A549 (cell line): ENCODE results near the gene CRTC3. TPM values are rescaled to one million over a fixed set of nuclear protein-coding genes. Genes with fewer than 3 reads are reported as not detected.

Experiments used
- ATAC-seq, 2 experiments: fragments of 200-7000 bp in 1 of 2; fragments of >200 bp in 1 of 2; cut with Nextera tagmentation in 1 of 2; cut with Tn5 transposase in 1 of 2; 3 replicates each; pipeline versions ENCODE4 v1.8.0 to v1.9.1; 2018 to 2020; ENCODE audit warnings: mild to moderate bottlenecking in 1 of 2, moderate library complexity in 1 of 2
- CTCF ChIA-PET: fragments of 300-600 bp; sonication (Branson Sonifier 250); formaldehyde crosslinking; extraction: SDS; loops from one replicate; lab custom pipeline; 2021; ENCODE audit warnings: antibody characterized with exemption, inconsistent platforms; lab: Yijun Ruan, JAX
- POLR2A ChIA-PET: fragments of 350-600 bp; formaldehyde crosslinking; extraction: SDS; loops from one replicate; lab custom pipeline; 2021; ENCODE audit warnings: antibody characterized with exemption, inconsistent platforms; lab: Yijun Ruan, JAX
- DNase-seq, 2 experiments: peaks; one replicate each; pipeline versions ENCODE4 v3.0.0 to v3.0.0-alpha.2; 2011 to 2016; ENCODE audit warnings: low read depth in 1 of 2, low spot score in 1 of 2
- FAIRE-seq: peaks from 2 replicates; lab custom pipeline; 2011; peaks lifted over from hg19 to GRCh38; lab: Jason Lieb, UNC
- H3K27ac ChIP-seq, 2 experiments: fragments of >200 bp; sonication (Bioruptor Twin); formaldehyde crosslinking; 3 replicates each; pipeline ENCODE4 v1.5.1; 2016 to 2017
- H3K4me1 ChIP-seq: fragments of >200 bp; sonication (Bioruptor Twin); formaldehyde crosslinking; 3 replicates; pipeline ENCODE4 v1.6.1; 2016
- H3K4me2 ChIP-seq: fragments of >200 bp; sonication (Bioruptor Twin); formaldehyde crosslinking; 3 replicates; pipeline ENCODE4 v1.6.1; 2016
- H3K4me3 ChIP-seq: fragments of >200 bp; sonication (Bioruptor Twin); formaldehyde crosslinking; 3 replicates; pipeline ENCODE4 v1.5.1; 2016
- H3K9me3 ChIP-seq: fragments of >200 bp; sonication (Bioruptor Twin); formaldehyde crosslinking; 3 replicates; pipeline ENCODE4 v1.6.1; 2016
- ATOH8 ChIP-seq: fragments of 250-450 bp; sonication (Bioruptor Pico); IDR thresholded peaks from 2 replicates; pipeline ENCODE4 v1.5.0; 2020; ENCODE audit warnings: low read depth, mild to moderate bottlenecking, moderate library complexity
- CBX8 ChIP-seq: fragments of 200-600 bp; sonication (generic); IDR thresholded peaks from 2 replicates; pipeline ENCODE4 v1.6.1; 2016
- CEBPB ChIP-seq, 2 experiments: fragments of >200 bp in 1 of 2; sonication (Bioruptor Twin) in 1 of 2; formaldehyde crosslinking in 1 of 2; IDR thresholded peaks; 2 replicates each; pipeline ENCODE4 v1.6.1; 2012 to 2016
- EHF ChIP-seq: fragments of 250-450 bp; sonication (Bioruptor Pico); IDR thresholded peaks from 2 replicates; pipeline ENCODE4 v1.5.0; 2020; ENCODE audit warnings: mild to moderate bottlenecking
- ELK1 ChIP-seq: fragments of 150-350 bp; IDR thresholded peaks from 2 replicates; pipeline ENCODE4 v1.6.1; 2014; ENCODE audit warnings: low read depth, mild to moderate bottlenecking, low read length
- FOSB ChIP-seq: fragments of 250-450 bp; sonication (Bioruptor Pico); IDR thresholded peaks from 2 replicates; pipeline ENCODE4 v1.5.0; 2020; ENCODE audit warnings: mild to moderate bottlenecking, moderate library complexity
- FOSL2 ChIP-seq, 2 experiments: fragments of 450-650 bp in 1 of 2; fragments of >200 bp in 1 of 2; sonication (Bioruptor Twin) in 1 of 2; formaldehyde crosslinking; IDR thresholded peaks; 2 replicates each; pipeline versions ENCODE4 v1.5.0 to v1.6.1; 2016 to 2020; ENCODE audit warnings: mild to moderate bottlenecking in 1 of 2, moderate library complexity in 1 of 2
- HEYL ChIP-seq: fragments of 250-450 bp; sonication (Bioruptor Pico); IDR thresholded peaks from 2 replicates; pipeline ENCODE4 v1.8.0; 2021; ENCODE audit warnings: mild to moderate bottlenecking, moderate library complexity
- HOXB13 ChIP-seq: fragments of 250-450 bp; sonication (Bioruptor Pico); IDR thresholded peaks from 2 replicates; pipeline ENCODE4 v1.5.0; 2020; ENCODE audit warnings: low read depth, mild to moderate bottlenecking, moderate library complexity
- JUNB ChIP-seq: fragments of >200 bp; sonication (Bioruptor Twin); formaldehyde crosslinking; IDR thresholded peaks from 2 replicates; pipeline ENCODE4 v1.6.1; 2016
- KDM1A ChIP-seq: fragments of 200-600 bp; sonication (generic); IDR thresholded peaks from 2 replicates; pipeline ENCODE4 v1.6.1; 2016; ENCODE audit warnings: low read depth, mild to moderate bottlenecking
- MYC ChIP-seq: IDR thresholded peaks from 2 replicates; pipeline ENCODE4 v1.6.1; 2012; ENCODE audit warnings: mild to moderate bottlenecking, inconsistent platforms, low read length, improper control_type of control experiment, borderline replicate concordance
- NFE2L2 ChIP-seq: fragments of 150-350 bp; conservative IDR thresholded peaks from 2 replicates; pipeline ENCODE4 v1.6.1; 2014; ENCODE audit warnings: low read length
- NPAS2 ChIP-seq: fragments of 250-450 bp; sonication (Bioruptor Pico); IDR thresholded peaks from 2 replicates; pipeline ENCODE4 v1.8.0; 2022; ENCODE audit warnings: mild to moderate bottlenecking, moderate library complexity, borderline replicate concordance
- NR3C1 ChIP-seq: fragments of >200 bp; sonication (Bioruptor Twin); formaldehyde crosslinking; IDR thresholded peaks from 3 replicates; pipeline ENCODE4 v1.6.1; 2017
- PHF8 ChIP-seq: fragments of 200-600 bp; sonication (generic); IDR thresholded peaks from 2 replicates; pipeline ENCODE4 v1.6.1; 2016; ENCODE audit warnings: low read depth, mild to moderate bottlenecking, antibody characterized with exemption, moderate library complexity, borderline replicate concordance
- POLR2AphosphoS2 ChIP-seq: conservative IDR thresholded peaks from 2 replicates; pipeline ENCODE4 v1.6.1; 2012; ENCODE audit warnings: low read length, improper control_type of control experiment, inconsistent platforms
- RNF2 ChIP-seq: fragments of 200-600 bp; sonication (generic); IDR thresholded peaks from 2 replicates; pipeline ENCODE4 v1.6.1; 2016; ENCODE audit warnings: low read depth, mild to moderate bottlenecking, antibody characterized with exemption, moderate library complexity, borderline replicate concordance
- SMC3 ChIP-seq: fragments of >200 bp; sonication (Bioruptor Twin); formaldehyde crosslinking; IDR thresholded peaks from 3 replicates; pipeline ENCODE4 v1.6.1; 2018; ENCODE audit warnings: inconsistent platforms
- SREBF2 ChIP-seq: fragments of 450-650 bp; IDR thresholded peaks from 2 replicates; pipeline ENCODE4 v1.6.1; 2014; ENCODE audit warnings: mild to moderate bottlenecking, moderate library complexity
- TP53 ChIP-seq: fragments of 250-450 bp; sonication (Bioruptor Pico); IDR thresholded peaks from 2 replicates; pipeline ENCODE4 v1.5.0; 2021; ENCODE audit warnings: mild to moderate bottlenecking, moderate library complexity
- ZSCAN20 ChIP-seq: fragments of 250-450 bp; sonication (Bioruptor Pico); IDR thresholded peaks from 2 replicates; pipeline ENCODE4 v1.8.0; 2022; ENCODE audit warnings: mild to moderate bottlenecking, moderate library complexity
- WGBS: methylation state at CpG from one replicate; pipeline ENCODE4 v1.1.6; 2017; ENCODE audit errors: missing lambda C conversion rate; 5-methylcytosine and 5-hydroxymethylcytosine counted together
- polyA plus RNA-seq, 4 experiments: library from polyadenylated mRNA; depleted of rRNA in 3 of 4; stranded (reverse); fragments of >200 nt; fragmentation: RNase III in 1 of 4; extraction: RNeasy Plus Mini Kit Qiagen cat#74134 plus additional on column Dnase treatment in 1 of 4; gene quantifications; 2 replicates in 3 of 4; 3 replicates in 1 of 4; pipeline ENCODE4 v1.2.3, GENCODE V29; 2011 to 2017
- TF ChIP-seq, protein P1 (sequence below): fragments of >200 bp; sonication (Bioruptor Twin); formaldehyde crosslinking; IDR thresholded peaks from 3 replicates; pipeline ENCODE4 v1.6.1; 2016
- TF ChIP-seq, protein P2 (sequence below): fragments of 450-650 bp; IDR thresholded peaks from 2 replicates; pipeline ENCODE4 v1.6.1; 2014; ENCODE audit warnings: antibody characterized with exemption
- TF ChIP-seq, protein P3 (sequence below): IDR thresholded peaks from 2 replicates; pipeline ENCODE4 v1.6.1; 2012; ENCODE audit warnings: low read depth, borderline replicate concordance

CRTC3 gene
- polyA plus RNA-seq, 2 of the 4 experiments (the other 2 are of a cell fraction): 17.5 to 30.5 TPM

- ChIA-PET POLR2A (no interaction called here), CTCF (no interaction called here)
- H3K4me3 ChIP-seq: no peak overlapping the region
- 63% methylated on average over 10 of the region's 10 CpGs for WGBS
- H3K4me2 ChIP-seq: no peak overlapping the region
- no peak for ATAC-seq
- H3K4me1 ChIP-seq: peaks cover 9% of the 10 kb centered on the region; the same call in 2 of the 3 replicates
- no peaks in the 10 kb centered on the region for H3K9me3 ChIP-seq
- TF ChIP-seq CBX8: no peak
- no peak for TF ChIP-seq FOSB (CRISPR knock-in tag)
- no peak for TF ChIP-seq HOXB13 (CRISPR knock-in tag)
- no peak for TF ChIP-seq NR3C1
- no peak for TF ChIP-seq NPAS2
- TF ChIP-seq TP53 (CRISPR knock-in tag): no peak
- no peak for TF ChIP-seq SMC3
- TF ChIP-seq RNF2: no peak
- TF ChIP-seq, protein P1, sequence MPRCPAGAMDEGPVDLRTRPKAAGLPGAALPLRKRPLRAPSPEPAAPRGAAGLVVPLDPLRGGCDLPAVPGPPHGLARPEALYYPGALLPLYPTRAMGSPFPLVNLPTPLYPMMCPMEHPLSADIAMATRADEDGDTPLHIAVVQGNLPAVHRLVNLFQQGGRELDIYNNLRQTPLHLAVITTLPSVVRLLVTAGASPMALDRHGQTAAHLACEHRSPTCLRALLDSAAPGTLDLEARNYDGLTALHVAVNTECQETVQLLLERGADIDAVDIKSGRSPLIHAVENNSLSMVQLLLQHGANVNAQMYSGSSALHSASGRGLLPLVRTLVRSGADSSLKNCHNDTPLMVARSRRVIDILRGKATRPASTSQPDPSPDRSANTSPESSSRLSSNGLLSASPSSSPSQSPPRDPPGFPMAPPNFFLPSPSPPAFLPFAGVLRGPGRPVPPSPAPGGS: no peak
- no peak for TF ChIP-seq ZSCAN20 (CRISPR knock-in tag)
- no peak for TF ChIP-seq FOSL2 (IDR thresholded peaks at IDR 0.05)
- TF ChIP-seq FOSL2 (CRISPR knock-in tag; IDR thresholded peaks at IDR 0.05): no peak
- TF ChIP-seq HEYL (CRISPR knock-in tag): no peak
- TF ChIP-seq SREBF2: no peak
- no peak for TF ChIP-seq EHF (CRISPR knock-in tag)
- no peak for TF ChIP-seq MYC
- no peak for TF ChIP-seq KDM1A
- no peak for TF ChIP-seq ELK1
- TF ChIP-seq, protein P2, sequence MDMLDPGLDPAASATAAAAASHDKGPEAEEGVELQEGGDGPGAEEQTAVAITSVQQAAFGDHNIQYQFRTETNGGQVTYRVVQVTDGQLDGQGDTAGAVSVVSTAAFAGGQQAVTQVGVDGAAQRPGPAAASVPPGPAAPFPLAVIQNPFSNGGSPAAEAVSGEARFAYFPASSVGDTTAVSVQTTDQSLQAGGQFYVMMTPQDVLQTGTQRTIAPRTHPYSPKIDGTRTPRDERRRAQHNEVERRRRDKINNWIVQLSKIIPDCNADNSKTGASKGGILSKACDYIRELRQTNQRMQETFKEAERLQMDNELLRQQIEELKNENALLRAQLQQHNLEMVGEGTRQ: no peak
- no peak overlapping the region for H3K27ac ChIP-seq
- DNase-seq: no peak
- no peak for FAIRE-seq
Measured at GRCh38 chr15:90683371-90683770, 153.6 kb downstream of the CRTC3 start.

- peaks cover 4% of the 10 kb centered on the region; the same call in 2 of the 3 replicates for H3K9me3 ChIP-seq
- ChIA-PET POLR2A (no interaction called here), CTCF (no interaction called here)
- DNase-seq: no peak
- WGBS: 85% methylated on average over 4 of the region's 4 CpGs
- no peak overlapping the region for H3K27ac ChIP-seq
- no peak overlapping the region for H3K4me3 ChIP-seq
- no peak for FAIRE-seq
- no peak overlapping the region for H3K4me2 ChIP-seq
- ATAC-seq: no peak
- H3K4me1 ChIP-seq: peaks cover 9% of the 10 kb centered on the region; the same call in 2 of the 3 replicates
- TF ChIP-seq ZSCAN20 (CRISPR knock-in tag) (no peak), NFE2L2 (no peak), ELK1 (no peak), PHF8 (no peak), RNF2 (no peak), ATOH8 (CRISPR knock-in tag) (no peak), CEBPB (IDR thresholded peaks at IDR 0.05) (no peak), JUNB (no peak), POLR2AphosphoS2 (no peak)
- TF ChIP-seq, protein P3, sequence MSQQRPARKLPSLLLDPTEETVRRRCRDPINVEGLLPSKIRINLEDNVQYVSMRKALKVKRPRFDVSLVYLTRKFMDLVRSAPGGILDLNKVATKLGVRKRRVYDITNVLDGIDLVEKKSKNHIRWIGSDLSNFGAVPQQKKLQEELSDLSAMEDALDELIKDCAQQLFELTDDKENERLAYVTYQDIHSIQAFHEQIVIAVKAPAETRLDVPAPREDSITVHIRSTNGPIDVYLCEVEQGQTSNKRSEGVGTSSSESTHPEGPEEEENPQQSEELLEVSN: no peak
Measured at GRCh38 chr15:90683876-90684275, 154.2 kb downstream of the CRTC3 start.
